22Rv1 (cell line): ENCODE measurements around the gene ELOVL1.

ENCODE experiments used
- H3K27ac ChIP-seq: fragments of 450-650 bp; 2 replicates; pipeline ENCODE4 v1.5.1; 2017
- CTCF ChIP-seq: fragments of 450-650 bp; IDR thresholded peaks from 2 replicates; pipeline ENCODE4 v1.5.1; 2017; ENCODE audit warnings: mild to moderate bottlenecking
- ZFX ChIP-seq: fragments of 450-650 bp; IDR thresholded peaks from 2 replicates; pipeline ENCODE4 v1.6.1; 2017; ENCODE audit warnings: antibody characterized with exemption, borderline replicate concordance

ELOVL1 gene

GRCh38 chr1:43360616-43361015 is 7.2 kb downstream of the ELOVL1 start:
- H3K27ac ChIP-seq, result peak overlapping the region; percentile 95
- TF ChIP-seq CTCF (no peak), ZFX (no peak)

DNA sequence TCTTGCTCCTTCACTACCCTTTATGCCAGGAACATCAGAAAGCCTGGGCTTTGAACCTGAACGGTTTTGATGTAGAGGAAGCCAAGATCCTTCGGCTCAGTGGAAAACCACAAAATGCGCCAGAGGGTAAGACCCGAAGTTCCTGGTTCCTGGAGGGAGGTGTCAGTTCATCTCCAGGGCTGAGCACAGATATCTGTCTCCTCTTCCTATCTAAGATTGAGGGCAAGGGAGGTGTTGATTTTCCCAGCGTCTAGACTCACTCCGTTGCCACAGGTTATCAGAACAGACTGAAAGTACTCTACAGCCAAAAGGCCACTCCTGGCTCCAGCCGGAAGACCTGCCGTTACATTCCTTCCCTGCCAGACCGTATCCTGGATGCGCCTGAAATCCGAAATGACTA is 8.1 kb downstream of the ELOVL1 start:
- no peak for TF ChIP-seq ZFX
- TF ChIP-seq CTCF, result no peak
- peak overlapping the region; percentile 95 for H3K27ac ChIP-seq

GRCh38 chr1:43358746-43359693 is 8.8 kb downstream of the ELOVL1 start, which contains the start of gene CDC20:
Gene CDC20 (plus strand): TSS chr1:43358981. CDS start chr1:43359216, 235 bp downstream.
- no peak for TF ChIP-seq ZFX
- no peak for TF ChIP-seq CTCF
- peak within 1 kb of the TSS; percentile 95 for H3K27ac ChIP-seq

GRCh38 chr1:43358121-43358745 is 9.6 kb downstream of the ELOVL1 start:
- peak overlapping the region; percentile 95 for H3K27ac ChIP-seq
- peak; percentile 68 for TF ChIP-seq CTCF
- no peak for TF ChIP-seq ZFX

GRCh38 chr1:43357251-43357650 is 10.6 kb downstream of the ELOVL1 start:
- TF ChIP-seq ZFX (no peak), CTCF (no peak)
- no peak overlapping the region for H3K27ac ChIP-seq

GRCh38 chr1:43354936-43355335 is 12.9 kb downstream of the ELOVL1 start:
- H3K27ac ChIP-seq, result no peak overlapping the region
- TF ChIP-seq ZFX (no peak), CTCF (no peak)

GRCh38 chr1:43354471-43354870 is 13.3 kb downstream of the ELOVL1 start:
- TF ChIP-seq ZFX (no peak), CTCF (no peak)
- no peak overlapping the region for H3K27ac ChIP-seq
